MCF 10A (cell line): ENCODE results near the gene PCBD2. TPM values are rescaled to one million over a fixed set of nuclear protein-coding genes. Genes with fewer than 3 reads are reported as not detected.

Source experiments
- BruUV-seq: library from RNA; stranded (reverse); fragments of 400-500 nt; replicated peaks from 2 replicates; lab custom pipeline; 2021; lab: Mats Ljungman, UMichigan
- CTCF ChIA-PET: fragments of 300-600 bp; sonication (Branson Sonifier 250); formaldehyde crosslinking; extraction: SDS; loops from one replicate; lab custom pipeline; 2021; ENCODE audit warnings: antibody characterized with exemption, inconsistent platforms; lab: Yijun Ruan, JAX
- POLR2A ChIA-PET: fragments of 300-600, 350-650 bp; sonication (Branson Sonifier 250); formaldehyde crosslinking; extraction: SDS; loops from one replicate; lab custom pipeline; 2020; ENCODE audit warnings: antibody characterized with exemption, inconsistent platforms; lab: Yijun Ruan, JAX
- DNase-seq: peaks from one replicate; pipeline ENCODE4 v3.0.0-alpha.2; 2018; ENCODE audit not compliant: unreplicated experiment
- H3K27ac Mint-ChIP-seq: one replicate; pipeline ENCODE4 v1.8.0; 2022; ENCODE audit warnings: mild to moderate bottlenecking, low read depth, mixed read lengths; ENCODE audit not compliant: unreplicated experiment
- H3K27me3 Mint-ChIP-seq: one replicate; pipeline ENCODE4 v1.8.0; 2022; ENCODE audit warnings: mixed read lengths; ENCODE audit not compliant: insufficient read depth, unreplicated experiment
- H3K36me3 Mint-ChIP-seq: one replicate; pipeline ENCODE4 v1.8.0; 2022; ENCODE audit warnings: mild to moderate bottlenecking, moderate library complexity, mixed read lengths; ENCODE audit not compliant: insufficient read depth, unreplicated experiment
- H3K4me1 Mint-ChIP-seq: one replicate; pipeline ENCODE4 v1.8.0; 2022; ENCODE audit warnings: mixed read lengths; ENCODE audit not compliant: insufficient read depth, unreplicated experiment
- H3K4me3 Mint-ChIP-seq: one replicate; pipeline ENCODE4 v1.8.0; 2022; ENCODE audit warnings: mild to moderate bottlenecking, moderate library complexity, mixed read lengths; ENCODE audit not compliant: unreplicated experiment
- H3K9me3 Mint-ChIP-seq: one replicate; pipeline ENCODE4 v1.8.0; 2022; ENCODE audit warnings: mixed read lengths; ENCODE audit not compliant: unreplicated experiment
- CTCF ChIP-seq: fragments of 200-600 bp; IDR thresholded peaks from one replicate; pipeline ENCODE4 v1.8.0; 2022; ENCODE audit warnings: antibody characterized with exemption, mild to moderate bottlenecking; ENCODE audit not compliant: unreplicated experiment
- intact Hi-C: fragments of 100-400 bp; cut with micrococcal nuclease; formaldehyde crosslinking; loops from 2 replicates; pipeline ENCODE4 v1.14.1; 2022
- total RNA-seq: library from RNA; stranded (reverse); gene quantifications from 2 replicates; pipeline ENCODE4 v1.2.3, GENCODE V29; 2022

PCBD2 gene
- total RNA-seq, 1 experiment from 2014 or later = 27.3 TPM

DNA sequence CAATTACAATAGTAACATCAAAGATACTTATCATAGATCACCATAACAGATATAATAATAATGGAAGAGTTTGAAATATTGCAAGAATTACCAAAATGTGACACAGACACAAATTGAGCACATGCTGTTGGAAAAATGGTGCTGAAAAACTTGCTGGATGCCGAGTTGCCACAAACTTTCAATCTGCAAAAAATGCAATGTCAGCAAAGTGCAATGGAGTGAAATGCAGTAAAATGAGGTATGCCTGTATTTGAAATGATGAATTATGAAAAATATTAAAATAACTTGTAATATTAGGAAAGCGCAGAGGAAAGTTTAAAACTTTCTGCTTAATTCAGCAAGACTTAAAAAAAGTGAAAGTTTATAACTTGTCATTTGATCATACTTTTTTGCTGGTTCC is 12.0 kb upstream of the PCBD2 start:
- H3K36me3 Mint-ChIP-seq = peaks cover 64% of the 10 kb centered on the region
- BruUV-seq = no TSS peak
- CTCF ChIA-PET = interaction anchor here (1.5 kb wide), 1 partner anchor 10 kb away, joined by 7 read pairs; no protein-coding TSS in a partner anchor
- POLR2A ChIA-PET = interaction anchor here (1.3 to 1.4 kb wide), 2 partner anchors 12 to 18 kb away, joined by 3 read pairs; partner anchors contain the start of gene PCBD2
- H3K4me3 Mint-ChIP-seq = no peak overlapping the region
- intact Hi-C loops = no loop called here
- H3K4me1 Mint-ChIP-seq = no peaks in the 10 kb centered on the region
- H3K27ac Mint-ChIP-seq = no peak overlapping the region
- no peaks in the 10 kb centered on the region for H3K9me3 Mint-ChIP-seq
- no peak for TF ChIP-seq CTCF
- no peak for DNase-seq
- H3K27me3 Mint-ChIP-seq = no peaks in the 10 kb centered on the region

DNA sequence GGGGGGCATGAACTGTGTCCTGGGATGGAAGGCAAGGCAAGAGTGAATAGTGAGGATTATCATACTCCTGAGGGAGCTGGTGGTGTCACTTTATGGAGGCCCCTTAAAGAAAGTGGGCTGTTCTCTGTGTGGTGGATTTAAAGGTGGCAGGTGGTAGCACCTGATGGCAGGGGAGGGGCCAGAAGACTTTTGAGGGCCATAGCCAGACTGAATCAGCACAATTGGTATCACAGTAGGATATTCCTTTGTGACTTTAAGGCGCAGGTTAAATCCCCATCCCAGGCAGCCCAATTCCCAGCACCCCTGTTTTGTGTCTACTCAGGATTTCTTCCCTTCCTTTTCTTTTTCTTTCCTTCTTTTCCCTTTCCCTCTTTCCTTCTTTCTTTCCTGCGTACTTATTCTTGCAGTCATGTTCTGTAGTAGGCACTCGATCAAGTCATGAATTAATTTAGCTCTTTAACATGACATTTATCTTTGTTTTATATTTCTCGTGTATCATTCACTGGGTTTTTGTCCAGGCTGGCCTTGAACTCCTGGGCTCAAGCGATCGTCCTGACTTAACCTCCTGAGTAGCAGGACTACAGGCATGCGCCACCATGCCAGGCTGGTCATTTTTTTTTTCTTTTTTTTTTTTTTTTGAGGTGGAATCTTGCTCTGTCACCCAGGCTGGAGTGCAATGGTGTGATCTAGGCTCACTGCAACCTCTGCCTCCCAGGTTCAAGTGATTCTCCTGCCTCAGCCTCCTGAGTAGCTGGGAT is 11.0 kb upstream of the PCBD2 start:
- CTCF ChIA-PET = interaction anchor here (0.9 to 1.4 kb wide), 2 partner anchors 9 to 10 kb away, joined by 7 read pairs; no protein-coding TSS in a partner anchor

GRCh38 chr5:134902071-134902801 is 2.7 kb upstream of the PCBD2 start:
- H3K4me1 Mint-ChIP-seq = no peaks in the 10 kb centered on the region
- no peak for TF ChIP-seq CTCF
- H3K27me3 Mint-ChIP-seq = no peaks in the 10 kb centered on the region
- CTCF ChIA-PET = interaction anchor here (0.6 to 1.5 kb wide), 6 partner anchors 8 to 230 kb away, joined by 3 to 7 read pairs (median 4); no protein-coding TSS in a partner anchor
- H3K27ac Mint-ChIP-seq = no peak overlapping the region
- DNase-seq = no peak
- POLR2A ChIA-PET = interaction anchor here (0.7 to 1.6 kb wide), 2 partner anchors 55 to 427 kb away, joined by 3 to 4 read pairs; no protein-coding TSS in a partner anchor
- intact Hi-C loops = no loop called here
- no TSS peak for BruUV-seq
- peaks cover 38% of the 10 kb centered on the region for H3K36me3 Mint-ChIP-seq
- H3K4me3 Mint-ChIP-seq = no peak overlapping the region
- H3K9me3 Mint-ChIP-seq = no peaks in the 10 kb centered on the region

More for the DNA sequence above, 11.0 kb upstream of the PCBD2 start:
- BruUV-seq = no TSS peak
- H3K9me3 Mint-ChIP-seq = no peaks in the 10 kb centered on the region
- no peaks in the 10 kb centered on the region for H3K4me1 Mint-ChIP-seq
- H3K4me3 Mint-ChIP-seq = no peak overlapping the region
- H3K27ac Mint-ChIP-seq = no peak overlapping the region
- intact Hi-C loops = no loop called here
- no peak for TF ChIP-seq CTCF
- H3K36me3 Mint-ChIP-seq = peaks cover 70% of the 10 kb centered on the region
- DNase-seq = no peak
- POLR2A ChIA-PET = no interaction called here
- H3K27me3 Mint-ChIP-seq = no peaks in the 10 kb centered on the region
